Ascending aorta (tissue), 2 donors: Measurements from ENCODE around the gene OSGIN1. TPM values are rescaled to one million over a fixed set of nuclear protein-coding genes. Genes with fewer than 3 reads are reported as not detected.
A peak's percentile ranks its signal among the peaks of the same experiment; 100 is the strongest.

Source experiments
- DNase-seq, 2 donors: peaks; one replicate each; pipeline ENCODE4 v3.0.0-alpha.2; 2019; ENCODE audit warnings: low spot score in 2 of 2
- H3K27ac ChIP-seq, 2 donors: fragments of 200-600 bp; sonication (generic); one replicate each; pipeline ENCODE4 v1.5.1; 2016 to 2017; ENCODE audit warnings: mild to moderate bottlenecking in 1 of 2
- H3K27me3 ChIP-seq: fragments of 200-600 bp; sonication (generic); one replicate; pipeline ENCODE4 v1.5.1; 2017
- H3K36me3 ChIP-seq, 2 donors: fragments of 200-600 bp; sonication (generic); one replicate each; pipeline ENCODE4 v1.5.1; 2016
- H3K4me1 ChIP-seq, 2 donors: fragments of 200-600 bp; sonication (generic); one replicate each; pipeline ENCODE4 v1.5.1; 2016 to 2017; ENCODE audit warnings: mild to moderate bottlenecking in 1 of 2
- H3K4me3 ChIP-seq, 2 donors: fragments of 200-600 bp; sonication (generic); one replicate each; pipeline ENCODE4 v1.5.1; 2016 to 2017; ENCODE audit warnings: mild to moderate bottlenecking in 1 of 2
- H3K9me3 ChIP-seq, 2 donors: fragments of 200-600 bp; sonication (generic); one replicate each; pipeline ENCODE4 v1.5.1; 2016
- intact Hi-C: fragments of 100-400 bp; cut with DNase I; formaldehyde crosslinking; loops from one replicate; pipeline ENCODE4 v1.15.1; 2023
- total RNA-seq: library from RNA; depleted of rRNA; stranded (reverse); fragments of >200 nt; gene quantifications from one replicate; pipeline ENCODE4 v1.1.0, GENCODE V29; 2016
- TF ChIP-seq, protein P1 (sequence below), 3 experiments: fragments of 200-600 bp in 2 of 3; fragments of 450-650 bp in 1 of 3; sonication (generic) in 2 of 3; IDR thresholded peaks; one replicate each; pipeline ENCODE4 v1.5.1; 2016 to 2019; ENCODE audit warnings: antibody characterized with exemption in 3 of 3, mild to moderate bottlenecking in 1 of 3, moderate library complexity in 1 of 3

The OSGIN1 gene
- total RNA-seq, 1 donor from 2014 or later = 7.8 TPM

DNA sequence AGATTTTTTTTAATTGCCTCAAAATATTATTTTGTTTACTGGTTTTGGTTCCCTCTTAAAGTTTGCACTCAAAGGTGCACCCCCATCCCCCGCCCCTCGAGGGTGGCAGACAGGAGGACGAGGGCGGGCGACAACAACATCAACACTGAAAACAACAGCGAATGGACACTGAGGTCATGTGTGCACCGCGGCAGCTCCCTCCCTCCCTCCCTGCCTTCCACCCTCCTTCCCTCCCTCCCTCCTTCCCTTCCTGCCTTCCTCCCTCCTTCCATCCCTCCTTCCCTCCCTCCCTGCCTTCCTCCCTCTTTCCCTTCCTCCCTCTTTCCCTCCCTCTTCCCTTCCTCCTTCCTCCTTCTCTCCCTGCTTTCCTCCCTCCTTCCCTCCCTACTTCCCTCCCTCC is 1.5 kb upstream of the OSGIN1 start:
- Histone ChIP-seq H3K27ac (no peak overlapping the region), H3K4me1 (peaks cover 8 to 22% of the 10 kb centered on the region in 2 donors), H3K36me3 (no peaks in the 10 kb centered on the region), H3K4me3 (no peak overlapping the region), H3K27me3 (no peaks in the 10 kb centered on the region), H3K9me3 (no peaks in the 10 kb centered on the region)
- TF ChIP-seq, protein P1, sequence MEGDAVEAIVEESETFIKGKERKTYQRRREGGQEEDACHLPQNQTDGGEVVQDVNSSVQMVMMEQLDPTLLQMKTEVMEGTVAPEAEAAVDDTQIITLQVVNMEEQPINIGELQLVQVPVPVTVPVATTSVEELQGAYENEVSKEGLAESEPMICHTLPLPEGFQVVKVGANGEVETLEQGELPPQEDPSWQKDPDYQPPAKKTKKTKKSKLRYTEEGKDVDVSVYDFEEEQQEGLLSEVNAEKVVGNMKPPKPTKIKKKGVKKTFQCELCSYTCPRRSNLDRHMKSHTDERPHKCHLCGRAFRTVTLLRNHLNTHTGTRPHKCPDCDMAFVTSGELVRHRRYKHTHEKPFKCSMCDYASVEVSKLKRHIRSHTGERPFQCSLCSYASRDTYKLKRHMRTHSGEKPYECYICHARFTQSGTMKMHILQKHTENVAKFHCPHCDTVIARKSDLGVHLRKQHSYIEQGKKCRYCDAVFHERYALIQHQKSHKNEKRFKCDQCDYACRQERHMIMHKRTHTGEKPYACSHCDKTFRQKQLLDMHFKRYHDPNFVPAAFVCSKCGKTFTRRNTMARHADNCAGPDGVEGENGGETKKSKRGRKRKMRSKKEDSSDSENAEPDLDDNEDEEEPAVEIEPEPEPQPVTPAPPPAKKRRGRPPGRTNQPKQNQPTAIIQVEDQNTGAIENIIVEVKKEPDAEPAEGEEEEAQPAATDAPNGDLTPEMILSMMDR (IDR thresholded peaks at IDR 0.05) = no peak
- DNase-seq = no peak
- intact Hi-C loops = loop anchor here (5.0 to 10.0 kb wide), 2 partner anchors 226 to 237 kb away; no protein-coding TSS in a partner anchor

DNA sequence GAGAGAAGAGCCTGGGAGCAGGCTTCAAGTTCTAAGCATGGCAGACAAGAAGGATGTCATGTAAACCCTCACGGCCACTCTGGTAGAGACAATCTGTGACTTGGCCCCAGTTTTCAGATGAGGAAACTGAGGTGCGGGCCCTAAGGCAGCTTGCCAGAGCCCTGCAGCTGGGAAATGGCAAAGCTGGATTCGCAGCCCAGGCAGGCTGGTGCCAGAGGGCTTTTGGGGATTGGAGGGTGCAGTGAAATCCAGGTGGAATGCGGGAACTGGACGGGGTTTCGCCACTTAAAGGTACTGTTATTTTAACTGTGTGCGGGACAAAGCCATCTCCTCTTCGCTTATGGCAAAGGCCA is 477 bp upstream of the OSGIN1 start:
- Histone ChIP-seq H3K36me3 (no peaks in the 10 kb centered on the region), H3K4me1 (peaks cover 8 to 22% of the 10 kb centered on the region in 2 donors), H3K27ac (peak overlapping the region; percentile 89 to 94), H3K4me3 (peak overlapping the region; percentile 36 to 76), H3K27me3 (no peaks in the 10 kb centered on the region), H3K9me3 (no peaks in the 10 kb centered on the region)
- no peak for DNase-seq
- intact Hi-C loops = loop anchor here (2.0 to 10.0 kb wide), 5 partner anchors 26 to 238 kb away; partner anchors contain the start of genes MBTPS1 and MLYCD
- TF ChIP-seq, protein P1 (IDR thresholded peaks at IDR 0.05) = no peak

DNA sequence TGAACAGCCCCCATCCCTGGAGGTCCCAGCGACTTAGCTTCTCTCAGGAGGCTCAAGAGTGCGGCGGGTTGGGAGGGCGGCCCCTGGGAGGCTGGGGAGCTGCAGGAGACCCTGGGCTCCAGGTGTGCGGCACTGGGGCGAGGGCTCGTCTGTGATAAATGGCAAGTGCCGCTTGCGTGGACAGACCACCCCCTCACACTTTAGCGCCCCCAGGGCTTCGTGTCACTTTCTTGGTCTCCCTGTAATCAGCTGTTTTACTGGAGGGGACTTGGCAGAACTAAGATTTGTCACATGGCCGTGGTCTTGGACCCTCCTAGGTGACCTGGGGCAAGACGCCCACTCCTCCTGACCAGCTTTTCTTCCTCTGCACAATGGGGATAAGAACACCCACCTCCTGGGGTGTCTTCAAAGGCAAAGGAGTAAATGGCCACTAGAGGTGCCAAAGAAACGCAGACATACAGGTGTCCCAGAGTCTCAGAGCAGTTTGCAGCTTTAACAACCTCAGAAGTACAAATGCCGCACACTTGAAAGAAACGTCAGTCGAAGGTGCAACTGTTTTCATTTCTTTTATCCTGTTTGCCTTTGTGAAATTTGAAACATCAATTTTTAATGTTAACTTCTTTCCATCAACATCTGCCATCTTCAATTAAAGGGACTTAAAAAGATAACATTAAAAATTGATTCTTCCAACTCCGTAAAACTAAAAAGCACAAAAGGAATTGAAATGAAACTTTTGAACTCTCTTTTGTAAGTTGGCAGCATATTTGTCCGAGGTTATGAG is 946 bp downstream of the OSGIN1 start:
- no peak for DNase-seq
- Histone ChIP-seq H3K4me1 (peaks cover 8 to 22% of the 10 kb centered on the region in 2 donors), H3K4me3 (peak overlapping the region; percentile 64 to 76), H3K27me3 (no peaks in the 10 kb centered on the region), H3K27ac (peak overlapping the region; percentile 89 to 94), H3K36me3 (peaks cover 0 to 13% of the 10 kb centered on the region in 2 donors), H3K9me3 (no peaks in the 10 kb centered on the region)
- TF ChIP-seq, protein P1 (IDR thresholded peaks at IDR 0.05) = peak in 1 of 3 experiments; percentile 52
- intact Hi-C loops = loop anchor here (2.0 to 10.0 kb wide), 5 partner anchors 27 to 239 kb away; partner anchors contain the start of genes MBTPS1 and MLYCD

DNA sequence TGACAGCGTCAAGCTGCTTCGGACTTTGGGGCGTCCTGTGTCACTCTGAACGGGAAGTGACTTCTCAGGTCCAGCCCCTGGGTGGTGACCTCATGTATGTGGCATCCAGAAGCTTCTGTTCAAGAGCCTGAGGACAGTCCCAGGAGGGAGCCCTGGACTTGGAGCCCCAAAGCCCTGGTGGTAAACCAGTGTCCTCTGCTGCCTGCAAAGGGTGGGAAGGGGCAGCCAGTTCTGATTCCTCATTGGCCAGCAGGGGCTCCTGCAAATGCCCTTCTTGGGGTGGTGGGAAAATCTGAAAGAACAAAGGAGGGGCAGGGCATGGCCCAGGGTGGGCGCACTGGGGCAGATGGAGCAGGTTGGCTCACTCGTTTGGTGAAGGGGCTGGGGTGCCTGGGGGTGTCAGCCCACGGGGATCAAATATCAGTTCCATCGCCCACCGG is 1.6 kb downstream of the OSGIN1 start:
- DNase-seq = peak; percentile 35 to 91
- peak overlapping the region; percentile 64 to 76 for H3K4me3 ChIP-seq
- no peaks in the 10 kb centered on the region for H3K27me3 ChIP-seq
- TF ChIP-seq, protein P1 (IDR thresholded peaks at IDR 0.05) = no peak
- H3K9me3 ChIP-seq = no peaks in the 10 kb centered on the region
- H3K4me1 ChIP-seq = peaks cover 8 to 22% of the 10 kb centered on the region in 2 donors
- peaks cover 5 to 19% of the 10 kb centered on the region in 2 donors for H3K36me3 ChIP-seq
- peak overlapping the region; percentile 89 to 94 for H3K27ac ChIP-seq
- intact Hi-C loops = loop anchor here (5.0 to 10.0 kb wide), 2 partner anchors 223 to 240 kb away; no protein-coding TSS in a partner anchor

DNA sequence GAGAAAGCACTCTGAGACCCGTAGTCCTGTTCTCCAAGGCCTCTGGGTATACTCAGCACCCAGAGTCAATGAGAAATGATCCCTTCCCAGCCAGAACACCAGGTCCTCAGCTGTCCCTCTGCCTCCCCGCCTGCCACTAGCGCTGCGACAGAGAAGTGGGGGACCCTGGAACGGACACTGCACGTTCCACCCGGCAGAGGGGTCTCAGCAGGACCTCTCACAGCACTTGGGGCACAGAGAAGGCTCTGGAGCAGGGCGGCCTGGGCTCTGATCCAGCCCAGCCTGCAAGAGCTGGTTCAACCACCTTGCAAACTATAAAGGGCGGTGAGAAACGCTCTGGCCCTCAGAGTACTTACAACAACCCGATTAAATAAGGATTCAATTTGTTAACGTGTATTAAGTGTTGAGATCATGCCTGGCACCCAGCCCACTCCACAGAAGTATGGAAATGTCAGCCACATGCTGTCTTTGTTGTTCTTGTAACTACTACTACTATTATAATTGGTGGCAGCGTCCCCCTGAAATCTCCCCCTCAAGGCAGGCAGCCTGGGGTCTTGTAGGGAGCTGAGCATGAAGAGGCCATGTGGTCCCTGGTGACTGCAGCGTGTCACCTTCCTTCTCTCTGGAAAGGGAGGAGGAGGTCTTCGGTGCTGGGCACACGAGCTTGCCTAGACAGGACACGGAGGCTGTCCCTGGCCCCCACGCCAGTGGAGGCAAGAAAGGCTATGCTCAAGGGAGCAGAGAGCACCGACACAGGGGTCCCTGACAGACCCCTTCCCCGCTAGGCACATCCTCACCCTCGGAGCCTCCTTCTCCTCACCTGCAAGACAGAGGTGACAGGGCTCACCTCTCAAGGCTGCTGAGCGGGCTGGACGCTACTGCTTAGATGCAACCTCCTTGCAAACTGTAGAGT is 2.4 kb downstream of the OSGIN1 start:
- H3K9me3 ChIP-seq = no peaks in the 10 kb centered on the region
- H3K27ac ChIP-seq = peak overlapping the region; percentile 89 to 94
- peaks cover 8 to 22% of the 10 kb centered on the region in 2 donors for H3K4me1 ChIP-seq
- TF ChIP-seq, protein P1 (IDR thresholded peaks at IDR 0.05) = no peak
- H3K4me3 ChIP-seq = no peak overlapping the region
- intact Hi-C loops = loop anchor here (1.0 to 10.0 kb wide), 3 partner anchors 107 to 241 kb away; partner anchors contain the start of gene TAF1C
- H3K27me3 ChIP-seq = no peaks in the 10 kb centered on the region
- H3K36me3 ChIP-seq = peaks cover 13 to 28% of the 10 kb centered on the region in 2 donors
- no peak for DNase-seq
